Renal pelvis (tissue), 4 donors: ENCODE data around the gene ZW10. TPM values are rescaled to one million over a fixed set of nuclear protein-coding genes. Genes with fewer than 3 reads are reported as not detected.
A peak's percentile ranks its signal among the peaks of the same experiment; 100 is the strongest.
"Not testable (repeated sequence)": the region's sequence is repeated elsewhere in the genome, so short reads cannot be mapped to it uniquely, and the experiment has no call there.

Experiments used
- DNase-seq: peaks from one replicate; pipeline ENCODE4 v3.0.0-alpha.2; 2013
- polyA plus RNA-seq, 3 donors: library from polyadenylated mRNA; unstranded; fragments of 120-200 nt; gene quantifications; one replicate each; pipeline ENCODE4 v1.2.1, GENCODE V29; 2013; ENCODE audit not compliant: insufficient read length in 3 of 3

ZW10 gene
- polyA plus RNA-seq, 3 donors = 22.5 to 25.3 (median 23.0) TPM

DNA sequence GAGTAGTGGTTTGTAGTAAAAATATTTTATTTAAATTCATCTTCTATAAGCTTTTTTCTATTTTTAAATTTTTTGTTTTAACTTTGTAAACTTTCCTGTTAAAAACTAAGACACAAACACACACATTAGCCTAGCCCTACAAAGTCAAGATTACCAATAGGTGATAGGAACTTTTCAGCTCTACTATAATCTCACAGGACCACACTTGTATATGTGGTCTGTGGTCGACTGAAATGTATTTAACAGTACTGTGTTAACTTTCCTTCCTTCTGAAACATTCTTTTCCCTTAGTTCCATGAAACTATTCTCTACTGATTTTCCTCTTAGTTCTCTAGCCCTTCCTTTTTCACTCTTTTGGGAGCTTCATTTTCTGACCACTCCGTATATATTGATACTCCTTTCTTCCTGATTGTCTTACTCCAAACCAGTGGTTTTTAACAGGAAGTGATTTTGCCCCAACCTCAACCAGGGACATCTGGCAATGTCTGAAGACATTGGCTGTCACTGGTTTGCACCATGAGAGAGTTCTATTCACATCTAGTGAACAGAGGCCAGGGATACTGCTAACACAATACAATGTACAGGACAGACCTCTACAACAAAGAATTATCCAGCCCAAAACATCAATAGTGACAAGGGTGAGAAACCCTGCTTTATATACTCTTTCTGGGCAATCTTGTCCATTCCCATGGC is 8.8 kb downstream of the ZW10 start:
- no peak for DNase-seq

- not testable (repeated sequence) for DNase-seq
Observed at GRCh38 chr11:113763040-113763439, 10.5 kb downstream of the ZW10 start.

GRCh38 chr11:113760241-113760640 is 13.3 kb downstream of the ZW10 start:
- DNase-seq = no peak

DNA sequence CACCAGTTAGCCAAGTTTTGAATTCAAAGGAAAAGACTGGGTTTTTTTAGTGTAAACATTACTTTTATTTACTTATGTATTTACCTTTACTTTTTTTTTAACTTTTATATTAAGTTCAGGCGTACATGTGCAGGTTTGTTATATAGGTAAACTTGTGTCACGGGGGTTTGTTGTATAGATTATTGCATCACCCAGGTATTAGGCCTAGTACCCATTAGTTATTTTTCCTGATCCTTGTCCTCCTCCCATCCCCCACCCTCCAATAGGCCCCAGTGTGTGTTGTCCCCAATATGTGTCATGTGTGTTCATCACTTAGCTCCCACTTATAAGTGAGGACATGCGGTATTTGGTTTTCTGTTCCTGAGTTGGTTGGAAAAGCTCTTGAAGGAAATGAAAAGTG is 20.6 kb downstream of the ZW10 start:
- DNase-seq = no peak

DNA sequence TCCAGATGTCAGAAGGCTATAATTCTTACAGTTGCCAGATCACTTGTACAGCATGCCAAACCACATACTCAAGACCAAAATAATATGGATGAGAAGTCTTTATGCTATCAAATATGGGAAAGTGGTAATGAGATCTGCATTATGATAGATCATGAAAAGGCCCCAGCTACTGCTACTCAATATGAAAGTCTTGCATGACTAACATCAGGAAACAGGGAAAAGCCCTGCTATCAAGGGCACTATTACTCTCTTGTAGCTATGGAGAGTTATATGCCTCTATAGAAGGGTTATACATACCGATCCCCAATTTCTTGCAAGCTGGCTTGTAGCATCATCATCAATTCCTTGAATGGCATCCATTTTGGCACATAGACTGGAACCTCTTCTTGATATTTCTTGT is 37.2 kb downstream of the ZW10 start:
- DNase-seq = no peak

DNA sequence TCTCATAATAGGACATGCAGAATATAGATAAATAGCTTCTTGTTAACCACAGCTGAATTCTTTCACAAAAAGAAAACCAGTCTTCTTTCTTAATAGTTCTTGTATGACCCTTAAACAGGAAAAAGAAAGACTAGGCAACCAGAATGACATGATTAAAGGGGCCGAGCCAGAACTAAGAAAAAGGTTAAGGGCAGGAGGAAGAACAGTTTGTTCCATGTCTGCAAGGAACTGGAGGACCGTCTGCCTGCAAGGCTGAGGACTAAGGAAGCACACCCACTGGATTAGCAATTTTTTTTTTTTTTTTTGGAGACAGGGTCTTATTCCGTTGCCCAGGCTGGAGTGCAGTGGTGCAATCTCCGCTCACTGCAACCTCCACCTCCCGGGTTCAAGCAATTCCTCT is 41.4 kb downstream of the ZW10 start:
- peak; percentile 12 for DNase-seq

GRCh38 chr11:113730887-113731726 is 42.4 kb downstream of the ZW10 start:
- peak; percentile 57 for DNase-seq

- no peak for DNase-seq
Observed at GRCh38 chr11:113729456-113729855, 44.0 kb downstream of the ZW10 start.

- DNase-seq = no peak
Observed at GRCh38 chr11:113728814-113729213, 44.7 kb downstream of the ZW10 start.

DNA sequence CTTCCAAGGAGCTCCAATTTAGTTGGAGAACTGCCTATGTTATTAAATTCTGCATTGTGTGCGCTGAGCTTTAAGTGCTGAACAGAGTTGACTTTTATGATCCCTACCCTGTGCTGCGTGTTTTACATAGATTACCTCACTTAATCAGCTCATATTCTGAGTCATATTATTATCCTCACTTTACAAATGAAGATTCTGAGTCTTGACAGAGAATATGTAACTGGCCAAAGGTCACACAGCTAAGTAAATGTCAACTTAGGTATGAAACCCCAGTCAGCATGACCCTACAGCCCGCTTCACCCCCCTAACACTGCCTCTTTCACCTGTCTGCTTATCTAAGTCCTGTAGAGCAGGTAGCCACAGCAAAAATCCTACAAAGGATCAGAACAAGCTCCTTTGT is 47.6 kb downstream of the ZW10 start:
- DNase-seq = no peak

DNA sequence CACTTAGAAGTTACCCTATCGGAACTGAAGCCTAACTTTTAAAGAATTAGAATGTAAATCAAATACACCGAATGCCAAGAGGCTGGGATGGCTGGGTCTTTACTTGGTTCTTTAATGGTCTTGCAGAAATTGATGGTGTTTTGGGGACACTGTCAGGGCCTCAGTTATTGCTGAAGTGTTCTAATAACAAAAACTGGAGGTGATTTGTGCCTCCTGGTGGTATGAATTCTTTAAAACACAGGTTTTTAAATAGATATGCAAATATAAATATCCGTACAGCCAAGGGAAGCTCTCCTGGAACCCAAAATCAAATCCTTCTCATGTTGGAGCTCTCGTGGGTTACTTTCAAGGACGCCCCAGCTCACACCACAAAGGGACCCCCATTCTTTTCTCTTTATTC is 48.1 kb downstream of the ZW10 start:
- no peak for DNase-seq

GRCh38 chr11:113724778-113725177 is 48.7 kb downstream of the ZW10 start:
- no peak for DNase-seq

GRCh38 chr11:113723787-113724186 is 49.7 kb downstream of the ZW10 start:
- DNase-seq = no peak

- no peak for DNase-seq
Observed at GRCh38 chr11:113722934-113723333, 50.6 kb downstream of the ZW10 start.

DNA sequence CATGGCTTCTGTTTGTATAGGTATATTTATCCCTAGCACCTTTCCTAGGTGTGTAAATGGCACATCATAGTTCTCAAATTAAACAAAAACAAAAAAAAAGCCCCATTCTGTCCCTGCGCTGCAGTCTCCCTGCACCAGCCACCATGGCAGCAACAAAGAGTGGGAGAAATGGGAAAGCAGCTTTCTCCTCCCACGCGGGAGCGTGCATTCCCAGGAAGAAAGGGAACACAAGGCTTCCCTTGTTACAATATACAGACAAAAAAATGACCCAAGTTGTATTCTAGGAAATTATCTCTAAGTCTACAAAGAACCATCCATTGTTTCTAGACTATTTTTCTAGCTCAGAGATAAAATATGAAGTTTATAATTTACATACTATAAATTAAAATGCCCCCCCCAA is 51.3 kb downstream of the ZW10 start:
- DNase-seq = no peak

DNA sequence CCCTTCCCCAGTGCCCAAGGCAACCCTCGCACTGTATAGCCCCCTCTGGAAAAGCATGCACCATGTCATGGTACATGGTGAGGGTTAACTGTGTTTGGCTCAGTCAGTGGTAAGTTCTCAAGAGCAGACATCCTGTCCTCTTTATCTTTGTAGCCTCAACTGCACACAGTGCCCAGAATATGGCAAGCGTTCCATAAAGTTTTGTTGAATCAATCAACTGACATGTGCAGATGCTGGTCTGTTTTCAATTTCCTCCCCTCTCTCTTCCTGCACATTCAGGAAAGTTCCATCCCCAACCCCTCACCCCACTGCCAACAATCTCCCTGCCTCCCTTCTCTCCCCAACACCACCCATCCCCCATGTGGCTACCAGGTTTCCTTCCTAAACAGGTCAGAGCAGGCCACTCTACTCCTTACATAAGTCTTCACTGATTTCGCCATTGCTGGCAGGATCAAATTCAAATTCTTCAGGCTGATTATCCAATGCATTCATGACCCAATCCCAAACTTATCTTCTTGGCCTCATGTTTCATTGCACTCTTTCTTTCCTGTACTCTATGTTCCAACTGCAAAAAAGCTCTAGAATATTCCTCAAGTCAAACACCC is 51.9 kb downstream of the ZW10 start:
- no peak for DNase-seq

DNA sequence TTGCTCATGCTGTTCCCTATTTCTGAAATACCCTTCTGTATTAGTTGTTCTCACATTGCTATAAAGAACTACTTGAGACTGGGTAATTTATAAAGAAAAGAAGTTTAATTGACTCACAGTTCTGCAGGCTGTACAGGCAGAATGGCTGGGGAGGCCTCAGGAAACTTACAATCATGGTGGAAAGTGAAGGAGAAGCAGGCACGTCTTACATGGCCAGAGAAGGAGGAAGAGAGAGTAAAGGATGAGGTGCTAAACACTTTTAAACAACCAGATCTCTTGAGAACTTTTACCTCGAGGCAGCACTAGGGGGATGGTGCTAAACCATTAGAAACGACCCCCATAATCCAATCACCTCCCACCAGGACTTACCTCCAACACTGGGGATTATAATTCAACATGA is 53.0 kb downstream of the ZW10 start:
- not testable (repeated sequence) for DNase-seq

GRCh38 chr11:113715882-113716625 is 57.4 kb downstream of the ZW10 start:
- DNase-seq = no peak

- DNase-seq = no peak
Observed at GRCh38 chr11:113715273-113715672, 58.2 kb downstream of the ZW10 start.

- no peak for DNase-seq
Observed at GRCh38 chr11:113710989-113711388, 62.5 kb downstream of the ZW10 start.

DNA sequence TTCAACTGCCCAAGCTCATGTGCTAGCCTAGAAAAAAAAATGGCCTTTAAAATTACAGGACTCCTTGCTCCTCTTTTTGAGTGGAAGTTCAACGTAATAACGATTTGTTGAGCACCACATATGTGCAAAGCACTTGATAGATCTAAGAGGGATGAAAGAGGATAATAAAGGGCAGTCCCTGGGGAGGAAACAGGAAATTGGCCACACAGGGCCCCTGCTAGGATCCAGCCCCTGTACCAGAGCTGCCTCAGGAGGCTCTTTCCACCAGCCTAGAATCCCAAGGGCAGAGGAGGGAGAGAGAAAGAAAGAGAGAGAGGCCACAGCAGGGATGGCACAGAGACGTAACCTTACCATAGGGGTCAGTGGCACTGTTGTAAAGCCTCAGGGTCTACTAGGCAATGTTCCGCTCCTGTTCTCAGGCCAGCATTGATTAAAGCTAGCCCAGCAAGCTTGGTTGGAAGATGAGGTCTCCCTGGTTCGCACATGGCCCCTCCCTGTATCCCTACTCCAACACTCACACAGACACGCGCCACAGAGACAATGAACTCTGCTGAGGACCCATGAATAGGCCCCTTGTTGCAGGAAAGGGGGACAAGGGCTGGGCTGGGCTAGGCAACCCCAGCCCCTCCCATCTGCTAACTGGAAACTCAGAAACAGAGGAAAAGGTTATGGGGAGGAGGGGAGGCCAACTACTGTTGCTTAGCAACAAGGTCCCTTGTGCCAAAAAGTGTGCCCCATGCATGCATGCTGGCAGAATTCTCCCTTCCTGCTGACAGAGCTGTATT is 67.4 kb downstream of the ZW10 start, which contains the start of gene TMPRSS5:
TSS of gene TMPRSS5 (minus strand) at position 438 of the 785 bp plus-strand sequence. CDS start at position 354, 84 bp downstream.
- no peak for DNase-seq
